ENCODE data around the gene NAB2.

- TF ChIP-seq, protein P1, sequence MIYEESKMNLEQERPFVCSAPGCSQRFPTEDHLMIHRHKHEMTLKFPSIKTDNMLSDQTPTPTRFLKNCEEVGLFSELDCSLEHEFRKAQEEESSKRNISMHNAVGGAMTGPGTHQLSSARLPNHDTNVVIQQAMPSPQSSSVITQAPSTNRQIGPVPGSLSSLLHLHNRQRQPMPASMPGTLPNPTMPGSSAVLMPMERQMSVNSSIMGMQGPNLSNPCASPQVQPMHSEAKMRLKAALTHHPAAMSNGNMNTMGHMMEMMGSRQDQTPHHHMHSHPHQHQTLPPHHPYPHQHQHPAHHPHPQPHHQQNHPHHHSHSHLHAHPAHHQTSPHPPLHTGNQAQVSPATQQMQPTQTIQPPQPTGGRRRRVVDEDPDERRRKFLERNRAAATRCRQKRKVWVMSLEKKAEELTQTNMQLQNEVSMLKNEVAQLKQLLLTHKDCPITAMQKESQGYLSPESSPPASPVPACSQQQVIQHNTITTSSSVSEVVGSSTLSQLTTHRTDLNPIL (CRISPR knock-in tag; IDR thresholded peaks at IDR 0.05; ENCODE audit: low read depth) = no peak
- TF ChIP-seq RARB (CRISPR knock-in tag; IDR thresholded peaks at IDR 0.05) = no peak
- no peak for TF ChIP-seq CSDC2 (CRISPR knock-in tag; IDR thresholded peaks at IDR 0.05)
- TF ChIP-seq ZFP30 (CRISPR knock-in tag; IDR thresholded peaks at IDR 0.05) = no peak
- no peak for TF ChIP-seq PPARA (CRISPR knock-in tag; IDR thresholded peaks at IDR 0.05; ENCODE audit: borderline replicate concordance)
- no peak for TF ChIP-seq CSRNP3 (CRISPR knock-in tag; IDR thresholded peaks at IDR 0.05)
- no peak for TF ChIP-seq ARNTL (CRISPR knock-in tag; IDR thresholded peaks at IDR 0.05; ENCODE audit: borderline replicate concordance, low read depth)
- TF ChIP-seq, protein P2, sequence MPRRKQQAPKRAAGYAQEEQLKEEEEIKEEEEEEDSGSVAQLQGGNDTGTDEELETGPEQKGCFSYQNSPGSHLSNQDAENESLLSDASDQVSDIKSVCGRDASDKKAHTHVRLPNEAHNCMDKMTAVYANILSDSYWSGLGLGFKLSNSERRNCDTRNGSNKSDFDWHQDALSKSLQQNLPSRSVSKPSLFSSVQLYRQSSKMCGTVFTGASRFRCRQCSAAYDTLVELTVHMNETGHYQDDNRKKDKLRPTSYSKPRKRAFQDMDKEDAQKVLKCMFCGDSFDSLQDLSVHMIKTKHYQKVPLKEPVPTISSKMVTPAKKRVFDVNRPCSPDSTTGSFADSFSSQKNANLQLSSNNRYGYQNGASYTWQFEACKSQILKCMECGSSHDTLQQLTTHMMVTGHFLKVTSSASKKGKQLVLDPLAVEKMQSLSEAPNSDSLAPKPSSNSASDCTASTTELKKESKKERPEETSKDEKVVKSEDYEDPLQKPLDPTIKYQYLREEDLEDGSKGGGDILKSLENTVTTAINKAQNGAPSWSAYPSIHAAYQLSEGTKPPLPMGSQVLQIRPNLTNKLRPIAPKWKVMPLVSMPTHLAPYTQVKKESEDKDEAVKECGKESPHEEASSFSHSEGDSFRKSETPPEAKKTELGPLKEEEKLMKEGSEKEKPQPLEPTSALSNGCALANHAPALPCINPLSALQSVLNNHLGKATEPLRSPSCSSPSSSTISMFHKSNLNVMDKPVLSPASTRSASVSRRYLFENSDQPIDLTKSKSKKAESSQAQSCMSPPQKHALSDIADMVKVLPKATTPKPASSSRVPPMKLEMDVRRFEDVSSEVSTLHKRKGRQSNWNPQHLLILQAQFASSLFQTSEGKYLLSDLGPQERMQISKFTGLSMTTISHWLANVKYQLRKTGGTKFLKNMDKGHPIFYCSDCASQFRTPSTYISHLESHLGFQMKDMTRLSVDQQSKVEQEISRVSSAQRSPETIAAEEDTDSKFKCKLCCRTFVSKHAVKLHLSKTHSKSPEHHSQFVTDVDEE (CRISPR knock-in tag; IDR thresholded peaks at IDR 0.05) = no peak
- no peak for TF ChIP-seq ZFP3 (CRISPR knock-in tag; IDR thresholded peaks at IDR 0.05)
- TF ChIP-seq PATZ1 (CRISPR knock-in tag; IDR thresholded peaks at IDR 0.05; ENCODE audit: borderline replicate concordance) = no peak
- TF ChIP-seq OSR1 (CRISPR knock-in tag; IDR thresholded peaks at IDR 0.05) = no peak
- no peak for TF ChIP-seq ZNF565 (CRISPR knock-in tag; conservative IDR thresholded peaks at IDR 0.05; ENCODE audit: low read depth)
Measured at GRCh38 chr12:57107456-57108155, 18.7 kb downstream of the NAB2 start.

Measured in SK-N-SH treated with all-trans-retinoic acid at 6 μM for 48 hours (cell line).